Endodermal cell (in vitro differentiated cells): ENCODE results near the gene C2CD3. TPM values are rescaled to one million over a fixed set of nuclear protein-coding genes. Genes with fewer than 3 reads are reported as not detected.
A peak's percentile ranks its signal among the peaks of the same experiment; 100 is the strongest.

ENCODE experiments used
- DNase-seq: peaks from one replicate; pipeline ENCODE4 v3.0.0-alpha.2; 2017
- H3K27ac ChIP-seq: 2 replicates; pipeline ENCODE4 v1.5.1; 2013; ENCODE audit warnings: mild to moderate bottlenecking, low read depth, low read length, moderate library complexity
- H3K27me3 ChIP-seq: 2 replicates; pipeline ENCODE4 v1.6.1; 2013; ENCODE audit warnings: mild to moderate bottlenecking, low read length, moderate library complexity; ENCODE audit not compliant: insufficient read depth, control insufficient read depth, poor library complexity, severe bottlenecking
- H3K36me3 ChIP-seq: 2 replicates; pipeline ENCODE4 v1.7.0; 2013; ENCODE audit warnings: mild to moderate bottlenecking, low read length, moderate library complexity; ENCODE audit not compliant: control insufficient read depth, insufficient read depth
- H3K4me1 ChIP-seq: one replicate; pipeline ENCODE4 v1.7.0; 2013; ENCODE audit warnings: low read length; ENCODE audit not compliant: control insufficient read depth, insufficient read depth
- H3K4me3 ChIP-seq: 2 replicates; pipeline ENCODE4 v1.5.1; 2013; ENCODE audit warnings: mild to moderate bottlenecking, low read length, moderate library complexity
- H3K9ac ChIP-seq: 2 replicates; pipeline ENCODE4 v1.6.1; 2013; ENCODE audit warnings: mild to moderate bottlenecking, low read length, moderate library complexity; ENCODE audit not compliant: poor library complexity, severe bottlenecking; ENCODE audit errors: extremely low read depth
- H3K9me3 ChIP-seq: 2 replicates; pipeline ENCODE4 v1.6.1; 2013; ENCODE audit warnings: mild to moderate bottlenecking, low read length, moderate library complexity; ENCODE audit not compliant: control insufficient read depth
- H3K27ac Mint-ChIP-seq: 2 replicates; pipeline ENCODE4 v1.8.0; 2020; ENCODE audit warnings: mixed read lengths
- H3K27me3 Mint-ChIP-seq: 2 replicates; pipeline ENCODE4 v1.8.0; 2021; ENCODE audit warnings: mild to moderate bottlenecking, mixed read lengths; ENCODE audit not compliant: insufficient read depth
- H3K36me3 Mint-ChIP-seq: 2 replicates; pipeline ENCODE4 v1.8.0; 2020; ENCODE audit warnings: low read depth, mixed read lengths
- H3K4me1 Mint-ChIP-seq: 2 replicates; pipeline ENCODE4 v1.8.0; 2020; ENCODE audit warnings: mixed read lengths
- H3K4me3 Mint-ChIP-seq: 2 replicates; pipeline ENCODE4 v1.8.0; 2020; ENCODE audit warnings: mild to moderate bottlenecking, moderate library complexity, mixed read lengths
- H3K9me3 Mint-ChIP-seq: 2 replicates; pipeline ENCODE4 v1.8.0; 2020; ENCODE audit warnings: mild to moderate bottlenecking, mixed read lengths
- CTCF ChIP-seq: fragments of 200-600 bp; sonication (generic); conservative IDR thresholded peaks from 2 replicates; pipeline ENCODE4 v1.5.0; 2021; ENCODE audit warnings: antibody characterized with exemption, mild to moderate bottlenecking
- whole genome bisulfite sequencing, 2 experiments: methylation state at CpG; one replicate each; pipeline versions ENCODE4 v1.1.5 to v1.1.7; 2013; ENCODE audit warnings: missing lambda C conversion rate in 2 of 2, mixed read lengths in 1 of 2; ENCODE audit not compliant: insufficient coverage in 1 of 2, insufficient read length in 1 of 2; 5-methylcytosine and 5-hydroxymethylcytosine counted together
- total RNA-seq, 2 donors: library from RNA; stranded (reverse); fragmentation: NEBNext Ultra II Directional in 1 of 2; extraction: Animal tissue kit (Norgen Biotek cat#: 25700) in 1 of 2; gene quantifications; 2 replicates in 1 of 2; 3 replicates in 1 of 2; pipeline ENCODE4 v1.2.1, GENCODE V29; 2021

C2CD3 gene
- total RNA-seq, 2 donors from 2014 or later = 31.0 to 34.2 TPM

DNA sequence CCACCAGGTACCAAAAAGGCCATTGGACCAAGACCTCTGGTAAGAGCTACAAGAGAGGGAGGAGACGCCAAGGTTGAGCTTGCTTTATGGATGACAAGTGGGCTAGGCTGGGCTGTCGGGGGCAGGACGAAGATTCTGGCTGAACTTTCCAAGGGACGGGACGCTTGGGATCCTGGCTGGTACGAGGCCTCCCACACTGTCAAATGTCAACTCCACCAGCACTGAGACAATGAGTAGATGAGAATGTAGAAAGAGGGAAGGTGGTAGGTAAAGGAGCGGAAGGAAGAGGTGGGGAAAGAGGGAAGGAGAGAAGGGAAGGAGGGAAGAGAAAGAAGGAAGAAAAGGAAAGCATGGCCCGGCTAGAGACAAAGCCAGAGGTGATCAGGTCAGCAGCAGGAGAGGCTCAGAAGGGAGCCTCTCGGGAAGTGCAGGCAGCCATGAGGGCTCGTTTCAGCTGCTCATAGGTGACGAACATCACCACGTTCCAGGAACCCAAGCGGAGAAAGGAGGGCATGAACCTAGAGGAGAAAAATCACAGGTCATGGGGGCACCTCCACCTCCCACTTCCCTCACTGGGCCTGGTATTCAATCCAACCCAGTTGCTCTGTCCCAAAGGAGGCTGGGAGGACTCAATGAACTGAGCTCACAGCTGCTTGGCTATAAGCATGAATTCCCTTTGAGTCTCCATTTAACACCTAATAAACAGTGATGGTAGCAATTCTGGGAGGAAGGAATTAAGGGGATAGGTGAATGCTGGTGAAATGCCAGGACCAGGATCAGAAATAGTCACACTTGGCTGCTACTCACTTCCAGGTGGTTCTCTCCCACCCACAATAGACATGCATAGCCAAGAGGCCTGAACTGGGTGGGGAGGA lies 196.0 kb downstream of the C2CD3 start:
- Mint-ChIP-seq H3K27ac (no peak overlapping the region), H3K36me3 (peaks cover 56% of the 10 kb centered on the region), H3K4me1 (peaks cover 4% of the 10 kb centered on the region), H3K9me3 (no peaks in the 10 kb centered on the region), H3K27me3 (no peaks in the 10 kb centered on the region), H3K4me3 (no peak overlapping the region)
- no peak for TF ChIP-seq CTCF
- no peak for DNase-seq
- Histone ChIP-seq H3K27me3 (no peaks in the 10 kb centered on the region), H3K36me3 (peaks cover 55% of the 10 kb centered on the region), H3K4me3 (no peak overlapping the region), H3K9me3 (no peaks in the 10 kb centered on the region), H3K27ac (no peak overlapping the region), H3K9ac (no peak overlapping the region), H3K4me1 (no peaks in the 10 kb centered on the region)
- 91% methylated on average over 12 to 13 of the region's 13 CpGs for WGBS, 2 experiments

DNA sequence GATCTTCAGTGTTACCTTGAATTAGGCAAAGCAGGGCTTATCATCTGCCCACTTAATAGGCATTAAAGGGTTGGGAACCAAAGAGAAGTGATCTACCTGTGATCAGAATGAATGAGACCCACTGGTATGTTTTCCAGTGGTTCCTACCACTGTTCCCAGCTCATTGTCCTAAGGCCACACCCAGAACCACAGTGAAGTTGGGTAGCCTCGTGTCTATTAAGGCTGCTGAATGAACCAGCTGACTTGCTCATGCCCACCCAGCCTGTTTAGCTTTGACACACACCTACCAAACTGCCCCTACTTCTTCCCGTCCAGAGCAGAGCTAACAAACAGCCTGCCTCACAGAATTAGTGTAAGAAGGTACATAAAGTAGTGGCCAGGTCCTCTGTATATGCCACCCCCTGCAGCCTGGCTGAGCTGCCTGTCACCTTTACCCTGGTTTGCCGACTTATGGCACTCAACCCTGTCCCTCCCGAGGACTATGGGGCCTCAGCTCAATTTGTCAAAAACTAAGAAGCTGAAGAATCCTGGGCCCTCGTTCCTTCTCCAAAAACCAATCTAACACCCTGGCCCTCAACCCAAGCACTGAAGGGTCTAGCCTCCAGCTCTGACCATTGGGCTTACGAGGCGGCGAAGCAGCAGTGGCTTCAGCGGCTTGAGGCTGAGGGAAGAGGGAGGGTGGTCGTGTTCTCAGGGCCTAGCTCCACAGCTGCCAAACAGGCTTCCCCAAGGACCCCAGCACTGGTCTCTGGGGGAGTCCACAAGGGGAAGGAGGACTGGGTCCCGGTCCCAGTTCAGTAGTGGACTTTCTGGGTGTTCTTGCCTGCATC lies 198.0 kb downstream of the C2CD3 start:
- WGBS, 2 experiments = 90 to 93% methylated on average over 5 to 11 of the region's 11 CpGs
- peak; percentile 29 for DNase-seq
- Histone ChIP-seq H3K4me1 (no peaks in the 10 kb centered on the region), H3K9ac (no peak overlapping the region), H3K9me3 (no peaks in the 10 kb centered on the region), H3K27ac (no peak overlapping the region), H3K36me3 (peaks cover 35% of the 10 kb centered on the region), H3K4me3 (no peak overlapping the region), H3K27me3 (no peaks in the 10 kb centered on the region)
- H3K36me3 Mint-ChIP-seq = peaks cover 39% of the 10 kb centered on the region
- no peak overlapping the region for H3K4me3 Mint-ChIP-seq
- no peaks in the 10 kb centered on the region for H3K9me3 Mint-ChIP-seq
- no peaks in the 10 kb centered on the region for H3K4me1 Mint-ChIP-seq
- no peak for TF ChIP-seq CTCF
- H3K27me3 Mint-ChIP-seq = peaks cover 4% of the 10 kb centered on the region
- no peak overlapping the region for H3K27ac Mint-ChIP-seq

GRCh38 chr11:73972187-73972586 lies 198.6 kb downstream of the C2CD3 start:
- Mint-ChIP-seq H3K9me3 (no peaks in the 10 kb centered on the region), H3K4me3 (no peak overlapping the region), H3K36me3 (peaks cover 32% of the 10 kb centered on the region), H3K27ac (no peak overlapping the region), H3K4me1 (no peaks in the 10 kb centered on the region), H3K27me3 (peaks cover 4% of the 10 kb centered on the region)
- Histone ChIP-seq H3K4me3 (no peak overlapping the region), H3K4me1 (no peaks in the 10 kb centered on the region), H3K36me3 (peaks cover 28% of the 10 kb centered on the region), H3K27ac (no peak overlapping the region), H3K9me3 (no peaks in the 10 kb centered on the region), H3K27me3 (no peaks in the 10 kb centered on the region), H3K9ac (no peak overlapping the region)
- no peak for TF ChIP-seq CTCF
- DNase-seq = no peak
- 94% methylated on average over 1 of the region's 1 CpG; no CpG with 5 or more reads in 1 of the 2 experiments for WGBS, 2 experiments
